GM12864 (cell line): ENCODE measurements around the gene PPP1R3D.

Experiments used
- DNase-seq: peaks from one replicate; pipeline ENCODE4 v3.0.0-alpha.2; 2011; ENCODE audit warnings: low read depth
- H3K4me3 ChIP-seq: 2 replicates; pipeline ENCODE4 v1.5.1; 2011; ENCODE audit warnings: mild to moderate bottlenecking, low read depth, low read length, control low read depth
- CTCF ChIP-seq: IDR thresholded peaks from 2 replicates; pipeline ENCODE4 v1.5.1; 2011; ENCODE audit warnings: low read depth, mild to moderate bottlenecking, moderate library complexity, low read length, control low read depth, inconsistent platforms; ENCODE audit errors: missing control alignments

Gene PPP1R3D

DNA sequence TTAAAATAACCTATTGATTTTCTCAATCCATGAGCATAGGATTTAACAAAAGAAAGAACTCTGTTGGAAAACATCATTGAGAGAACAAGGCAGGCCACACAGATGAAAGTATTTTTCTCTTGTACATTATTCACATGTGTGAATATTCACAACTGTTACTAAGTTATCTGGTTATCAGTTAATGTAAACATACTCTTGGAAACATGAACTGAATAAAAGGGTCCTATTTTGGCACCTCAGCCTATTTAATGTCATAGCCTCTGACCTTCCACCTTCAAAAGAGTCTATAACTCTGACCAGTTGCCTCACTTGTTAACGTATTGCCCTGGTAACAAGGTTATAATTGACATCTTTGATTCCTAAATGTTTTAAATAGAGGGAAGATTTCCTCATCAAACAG lies 14.7 kb downstream of the PPP1R3D start:
- DNase-seq = no peak
- H3K4me3 ChIP-seq = no peak overlapping the region
- no peak for TF ChIP-seq CTCF

- H3K4me3 ChIP-seq = no peak overlapping the region
- no peak for TF ChIP-seq CTCF
- DNase-seq = no peak
These were observed 16.6 kb downstream of the PPP1R3D start for GRCh38 chr20:59923514-59923913.

DNA sequence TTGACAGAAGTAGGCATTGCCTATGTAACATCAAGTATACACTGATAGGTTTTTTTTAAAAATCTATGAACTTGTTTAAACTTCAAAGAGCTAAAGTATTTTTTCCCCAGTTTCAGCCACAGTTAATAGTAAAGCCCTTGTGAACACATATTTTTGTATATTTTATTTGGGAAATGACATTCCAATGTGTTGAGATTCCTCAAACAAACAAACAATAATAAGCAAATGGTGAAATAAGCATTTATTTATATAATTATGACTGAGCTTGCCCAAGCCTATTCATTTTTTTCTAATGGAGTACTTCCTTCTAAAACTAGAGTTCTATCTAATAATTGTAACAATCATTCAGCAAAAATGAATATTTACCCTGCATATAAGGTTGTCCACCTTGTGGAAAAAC lies 19.2 kb downstream of the PPP1R3D start:
- DNase-seq = no peak
- TF ChIP-seq CTCF = no peak

DNA sequence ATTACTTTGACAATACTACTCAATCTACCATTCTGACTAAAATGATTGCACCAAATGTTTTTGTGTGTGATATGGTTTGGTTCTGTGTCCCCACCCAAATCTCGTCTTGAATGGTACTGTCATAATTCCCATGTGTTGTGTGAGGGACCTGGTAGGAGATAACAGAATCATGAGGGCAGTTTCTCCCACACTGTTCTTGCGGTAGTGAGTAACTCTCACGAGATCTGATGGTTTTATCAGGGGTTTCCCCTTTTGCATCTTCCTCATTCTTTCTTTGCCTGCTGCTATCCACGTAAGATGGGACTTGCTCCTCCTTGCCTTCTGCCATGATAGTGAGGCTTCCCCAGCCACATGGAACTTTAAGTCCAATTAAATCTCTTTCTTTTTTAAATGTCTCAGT lies 27.5 kb downstream of the PPP1R3D start:
- no peak for DNase-seq
- H3K4me3 ChIP-seq = no peak overlapping the region
- no peak for TF ChIP-seq CTCF

More for the DNA sequence above, 19.2 kb downstream of the PPP1R3D start:
- H3K4me3 ChIP-seq = no peak overlapping the region

- no peak for DNase-seq
- no peak for TF ChIP-seq CTCF
- no peak overlapping the region for H3K4me3 ChIP-seq
These were observed 29.1 kb downstream of the PPP1R3D start for GRCh38 chr20:59911041-59911440.

GRCh38 chr20:59908855-59909254 lies 31.2 kb downstream of the PPP1R3D start:
- no peak for DNase-seq
- TF ChIP-seq CTCF = no peak

DNA sequence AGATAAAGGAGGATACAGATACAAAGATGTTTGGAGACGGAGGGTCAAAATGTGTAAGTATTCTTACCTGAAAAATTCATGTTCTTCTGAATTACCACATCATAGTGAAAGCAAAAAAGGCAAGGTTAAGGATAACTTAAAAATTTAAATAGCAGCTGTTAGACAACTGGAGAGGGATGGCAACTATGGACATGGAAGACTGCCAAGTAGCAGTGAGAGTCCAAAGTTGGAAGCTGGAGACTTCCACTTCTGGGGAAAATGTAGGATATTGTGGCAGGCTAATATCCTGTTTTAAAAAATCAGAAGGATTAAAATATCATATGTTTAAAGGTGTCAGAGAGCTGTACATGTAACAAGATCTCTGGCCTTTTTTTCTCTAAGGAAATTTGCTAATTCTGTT lies 36.5 kb downstream of the PPP1R3D start:
- no peak for TF ChIP-seq CTCF
- DNase-seq = no peak
- H3K4me3 ChIP-seq = no peak overlapping the region

More at GRCh38 chr20:59908855-59909254, 31.2 kb downstream of the PPP1R3D start:
- no peak overlapping the region for H3K4me3 ChIP-seq
